CD4-positive, alpha-beta T cell (primary cell): ENCODE results near the gene NEB. TPM values are rescaled to one million over a fixed set of nuclear protein-coding genes. Genes with fewer than 3 reads are reported as not detected.

Source experiments
- ATAC-seq: fragments of 200-7000 bp; cut with Tn5 transposase; one replicate; pipeline ENCODE4 v1.10.0; 2022; ENCODE audit warnings: mild to moderate bottlenecking; ENCODE audit not compliant: poor library complexity
- CTCF ChIA-PET: fragments of 350-600 bp; sonication (Branson Sonifier 250); formaldehyde crosslinking; loops from one replicate; lab custom pipeline; 2021; ENCODE audit warnings: antibody characterized with exemption, inconsistent platforms; lab: Charles Lee
- POLR2A ChIA-PET: fragments of 350-600 bp; sonication (Branson Sonifier 250); formaldehyde crosslinking; loops from one replicate; lab custom pipeline; 2021; ENCODE audit warnings: antibody characterized with exemption, inconsistent platforms; lab: Charles Lee
- DNase-seq, 14 experiments: peaks; one replicate each; pipeline ENCODE4 v3.0.0-alpha.2; 2013 to 2020; ENCODE audit warnings: mixed read lengths in 2 of 14
- H3K27ac ChIP-seq, 2 donors: one replicate each; pipeline versions ENCODE4 v1.5.1 to v1.7.0; 2013; ENCODE audit warnings: low read length in 2 of 2, low read depth in 1 of 2, mild to moderate bottlenecking in 1 of 2
- H3K27me3 ChIP-seq, 2 experiments: 1 replicate in 1 of 2; 2 replicates in 1 of 2; pipeline versions ENCODE4 v1.6.1 to v1.7.0; 2013; ENCODE audit warnings: low read length in 2 of 2, control low read depth in 1 of 2, mild to moderate bottlenecking in 1 of 2, moderate library complexity in 1 of 2; ENCODE audit not compliant: insufficient read depth in 2 of 2, control insufficient read depth in 1 of 2
- H3K36me3 ChIP-seq: one replicate; pipeline ENCODE4 v1.6.1; 2013; ENCODE audit warnings: low read length, control low read depth; ENCODE audit not compliant: insufficient read depth
- H3K4me1 ChIP-seq: one replicate; pipeline ENCODE4 v1.6.1; 2013; ENCODE audit warnings: low read length, control low read depth; ENCODE audit not compliant: insufficient read depth
- H3K4me3 ChIP-seq: one replicate; pipeline ENCODE4 v1.5.1; 2013; ENCODE audit warnings: mild to moderate bottlenecking, low read length, moderate library complexity
- H3K9me3 ChIP-seq, 2 experiments: 1 replicate in 1 of 2; 2 replicates in 1 of 2; pipeline versions ENCODE4 v1.6.1 to v1.7.0; 2013; ENCODE audit warnings: low read length in 2 of 2, mild to moderate bottlenecking in 2 of 2, control low read depth in 1 of 2, moderate library complexity in 1 of 2; ENCODE audit not compliant: control insufficient read depth in 1 of 2, insufficient read depth in 1 of 2
- H3K27ac Mint-ChIP-seq: one replicate; pipeline ENCODE4 v1.8.0; 2020; ENCODE audit warnings: mixed read lengths
- H3K27me3 Mint-ChIP-seq: one replicate; pipeline ENCODE4 v1.8.0; 2021; ENCODE audit warnings: mixed read lengths
- H3K36me3 Mint-ChIP-seq: one replicate; pipeline ENCODE4 v1.8.0; 2021; ENCODE audit warnings: low read depth, mixed read lengths
- H3K4me1 Mint-ChIP-seq: one replicate; pipeline ENCODE4 v1.8.0; 2021; ENCODE audit warnings: low read depth, mixed read lengths
- H3K4me3 Mint-ChIP-seq: one replicate; pipeline ENCODE4 v1.8.0; 2020; ENCODE audit warnings: mild to moderate bottlenecking, mixed read lengths
- H3K9me3 Mint-ChIP-seq: one replicate; pipeline ENCODE4 v1.8.0; 2020; ENCODE audit warnings: mixed read lengths
- CTCF ChIP-seq: fragments of 200-600 bp; IDR thresholded peaks from one replicate; pipeline ENCODE4 v1.8.0; 2022; ENCODE audit warnings: antibody characterized with exemption, mild to moderate bottlenecking
- intact Hi-C, 2 experiments: fragments of 100-400 bp; cut with DNase I in 1 of 2; cut with micrococcal nuclease in 1 of 2; formaldehyde crosslinking; loops; one replicate each; pipeline versions ENCODE4 v1.15.1 to v1.9.0; 2023 to 2025; cut with DNase I, micrococcal nuclease
- total RNA-seq, 174 experiments: library from RNA in 2 of 174; stranded (reverse) in 2 of 174; gene quantifications; one replicate each; pipeline ENCODE4 v1.2.3 and lab custom pipeline; 2021 to 2026

NEB gene
- total RNA-seq, 2 experiments from 2014 or later, result 1.2 to 1.8 TPM

- Mint-ChIP-seq H3K4me1 (no peaks in the 10 kb centered on the region), H3K27ac (no peak overlapping the region), H3K9me3 (no peaks in the 10 kb centered on the region), H3K4me3 (no peak overlapping the region), H3K27me3 (no peaks in the 10 kb centered on the region), H3K36me3 (peaks cover 46% of the 10 kb centered on the region)
- no peak for DNase-seq
- no peak for ATAC-seq
- Histone ChIP-seq H3K9me3 (peaks cover 0 to 5% of the 10 kb centered on the region in 2 experiments), H3K4me1 (no peaks in the 10 kb centered on the region), H3K36me3 (no peaks in the 10 kb centered on the region), H3K27ac (no peak overlapping the region), H3K27me3 (no peaks in the 10 kb centered on the region), H3K4me3 (no peak overlapping the region)
- POLR2A ChIA-PET, result no interaction called here
- intact Hi-C loops, result no loop called here
- CTCF ChIA-PET, result no interaction called here
- no peak for TF ChIP-seq CTCF
These were observed 40.2 kb upstream of the NEB start for GRCh38 chr2:151774506-151774905.

- no peak for DNase-seq
- H3K4me1 Mint-ChIP-seq, result no peaks in the 10 kb centered on the region
- no peaks in the 10 kb centered on the region for H3K27me3 ChIP-seq
- H3K9me3 ChIP-seq, result peaks cover 0 to 5% of the 10 kb centered on the region in 2 experiments
- H3K4me1 ChIP-seq, result peaks cover 2% of the 10 kb centered on the region
- no peak overlapping the region for H3K27ac Mint-ChIP-seq
- ChIA-PET POLR2A (no interaction called here), CTCF (no interaction called here)
- intact Hi-C loops, result no loop called here
- no peaks in the 10 kb centered on the region for H3K9me3 Mint-ChIP-seq
- H3K36me3 ChIP-seq, result no peaks in the 10 kb centered on the region
- no peak for TF ChIP-seq CTCF
- H3K4me3 Mint-ChIP-seq, result no peak overlapping the region
- ATAC-seq, result no peak
- H3K27ac ChIP-seq, result no peak overlapping the region
- peaks cover 20% of the 10 kb centered on the region for H3K36me3 Mint-ChIP-seq
- no peak overlapping the region for H3K4me3 ChIP-seq
- no peaks in the 10 kb centered on the region for H3K27me3 Mint-ChIP-seq
These were observed 37.5 kb upstream of the NEB start for GRCh38 chr2:151771599-151772358.

- H3K36me3 ChIP-seq, result no peaks in the 10 kb centered on the region
- no peaks in the 10 kb centered on the region for H3K9me3 Mint-ChIP-seq
- DNase-seq (no peak), ATAC-seq (no peak)
- no peak overlapping the region for H3K27ac Mint-ChIP-seq
- peaks cover 12% of the 10 kb centered on the region for H3K36me3 Mint-ChIP-seq
- ChIA-PET POLR2A (no interaction called here), CTCF (interaction anchor here (0.6 kb wide), 1 partner anchor 44 kb away, joined by 4 read pairs; no protein-coding TSS in a partner anchor)
- peaks cover 0 to 5% of the 10 kb centered on the region in 2 experiments for H3K9me3 ChIP-seq
- no peak overlapping the region for H3K27ac ChIP-seq
- no peak overlapping the region for H3K4me3 ChIP-seq
- H3K4me3 Mint-ChIP-seq, result no peak overlapping the region
- H3K27me3 ChIP-seq, result no peaks in the 10 kb centered on the region
- H3K4me1 Mint-ChIP-seq, result no peaks in the 10 kb centered on the region
- intact Hi-C loops, result no loop called here
- TF ChIP-seq CTCF, result no peak
- H3K27me3 Mint-ChIP-seq, result no peaks in the 10 kb centered on the region
- H3K4me1 ChIP-seq, result peaks cover 5% of the 10 kb centered on the region
These were observed 36.7 kb upstream of the NEB start for GRCh38 chr2:151770995-151771394.
